ENCODE data around the gene SLC38A8. TPM values are rescaled to one million over a fixed set of nuclear protein-coding genes. Genes with fewer than 3 reads are reported as not detected.

SLC38A8 gene
- total RNA-seq, 2 experiments from 2014 or later, result not detected

GRCh38 chr16:84054916-84055315 lies 12.3 kb upstream of the SLC38A8 start:
- H3K4me3 Mint-ChIP-seq, result no peak overlapping the region
- no peaks in the 10 kb centered on the region for H3K27me3 Mint-ChIP-seq
- POLR2A ChIA-PET, result no interaction called here
- no peaks in the 10 kb centered on the region for H3K4me1 Mint-ChIP-seq (ENCODE audit: low read depth)
- ATAC-seq, result no peak
- DNase-seq, result no peak
- H3K27ac Mint-ChIP-seq, result no peak overlapping the region
- intact Hi-C loops (cut with micrococcal nuclease), result no loop called here
- TF ChIP-seq CTCF (IDR thresholded peaks at IDR 0.05), result no peak
- CTCF ChIA-PET, result interaction anchor here (1.4 kb wide), 1 partner anchor 11 kb away, joined by 7 read pairs; no protein-coding TSS in a partner anchor
- no peaks in the 10 kb centered on the region for H3K9me3 Mint-ChIP-seq
- H3K36me3 Mint-ChIP-seq (ENCODE audit: low read depth), result peaks cover 25% of the 10 kb centered on the region

GRCh38 chr16:84054271-84054670 lies 11.7 kb upstream of the SLC38A8 start:
- peaks cover 21% of the 10 kb centered on the region for H3K36me3 Mint-ChIP-seq (ENCODE audit: low read depth)
- CTCF ChIA-PET, result interaction anchor here (1.4 kb wide), 1 partner anchor 12 kb away, joined by 7 read pairs; no protein-coding TSS in a partner anchor

GRCh38 chr16:84053237-84053636 lies 10.6 kb upstream of the SLC38A8 start:
- POLR2A ChIA-PET, result no interaction called here
- no peak overlapping the region for H3K27ac Mint-ChIP-seq
- no peaks in the 10 kb centered on the region for H3K4me1 Mint-ChIP-seq (ENCODE audit: low read depth)
- H3K9me3 Mint-ChIP-seq, result no peaks in the 10 kb centered on the region
- peaks cover 18% of the 10 kb centered on the region for H3K36me3 Mint-ChIP-seq (ENCODE audit: low read depth)
- no peaks in the 10 kb centered on the region for H3K27me3 Mint-ChIP-seq
- H3K4me3 Mint-ChIP-seq, result no peak overlapping the region
- TF ChIP-seq CTCF (IDR thresholded peaks at IDR 0.05), result no peak
- CTCF ChIA-PET, result interaction anchor here (0.9 to 1.4 kb wide), 2 partner anchors 13 to 97 kb away, joined by 4 to 7 read pairs; no protein-coding TSS in a partner anchor
- DNase-seq (no peak), ATAC-seq (no peak)
- intact Hi-C loops (cut with micrococcal nuclease), result no loop called here

More at GRCh38 chr16:84054271-84054670, 11.7 kb upstream of the SLC38A8 start:
- DNase-seq (no peak), ATAC-seq (no peak)
- Mint-ChIP-seq H3K27me3 (no peaks in the 10 kb centered on the region), H3K4me1 (ENCODE audit: low read depth) (no peaks in the 10 kb centered on the region), H3K4me3 (no peak overlapping the region), H3K27ac (no peak overlapping the region), H3K9me3 (no peaks in the 10 kb centered on the region)
- POLR2A ChIA-PET, result no interaction called here
- TF ChIP-seq CTCF (IDR thresholded peaks at IDR 0.05), result no peak
- intact Hi-C loops (cut with micrococcal nuclease), result no loop called here

- ATAC-seq (no peak), DNase-seq (no peak)
- TF ChIP-seq CTCF (IDR thresholded peaks at IDR 0.05), result no peak
- Mint-ChIP-seq H3K27me3 (no peaks in the 10 kb centered on the region), H3K4me3 (no peak overlapping the region), H3K9me3 (no peaks in the 10 kb centered on the region), H3K36me3 (ENCODE audit: low read depth) (peaks cover 18% of the 10 kb centered on the region), H3K4me1 (ENCODE audit: low read depth) (no peaks in the 10 kb centered on the region), H3K27ac (no peak overlapping the region)
- CTCF ChIA-PET, result no interaction called here
- POLR2A ChIA-PET, result interaction anchor here (0.7 kb wide), 1 partner anchor 1253 kb away, joined by 3 read pairs; no protein-coding TSS in a partner anchor
- intact Hi-C loops (cut with micrococcal nuclease), result no loop called here
Measured at GRCh38 chr16:84052071-84052622, 9.6 kb upstream of the SLC38A8 start.

GRCh38 chr16:84050316-84050715 lies 7.7 kb upstream of the SLC38A8 start:
- intact Hi-C loops (cut with micrococcal nuclease), result no loop called here
- H3K4me1 Mint-ChIP-seq (ENCODE audit: low read depth), result no peaks in the 10 kb centered on the region
- H3K27me3 Mint-ChIP-seq, result no peaks in the 10 kb centered on the region
- ChIA-PET POLR2A (interaction anchor here (0.6 kb wide), 1 partner anchor 44 kb away, joined by 3 read pairs; no protein-coding TSS in a partner anchor), CTCF (no interaction called here)
- H3K27ac Mint-ChIP-seq, result no peak overlapping the region
- H3K36me3 Mint-ChIP-seq (ENCODE audit: low read depth), result peaks cover 15% of the 10 kb centered on the region
- H3K4me3 Mint-ChIP-seq, result no peak overlapping the region
- H3K9me3 Mint-ChIP-seq, result no peaks in the 10 kb centered on the region
- no peak for TF ChIP-seq CTCF (IDR thresholded peaks at IDR 0.05)
- DNase-seq (no peak), ATAC-seq (no peak)

Measured in activated CD8-positive, alpha-beta T cell treated with anti-CD3 and anti-CD28 coated beads for 36 hours (primary cell).